GM03348 (cell line): ENCODE data around the gene KLK10.

Experiments
- DNase-seq: peaks from one replicate; pipeline ENCODE4 v3.0.0; 2012; ENCODE audit warnings: low spot score

KLK10 gene

DNA sequence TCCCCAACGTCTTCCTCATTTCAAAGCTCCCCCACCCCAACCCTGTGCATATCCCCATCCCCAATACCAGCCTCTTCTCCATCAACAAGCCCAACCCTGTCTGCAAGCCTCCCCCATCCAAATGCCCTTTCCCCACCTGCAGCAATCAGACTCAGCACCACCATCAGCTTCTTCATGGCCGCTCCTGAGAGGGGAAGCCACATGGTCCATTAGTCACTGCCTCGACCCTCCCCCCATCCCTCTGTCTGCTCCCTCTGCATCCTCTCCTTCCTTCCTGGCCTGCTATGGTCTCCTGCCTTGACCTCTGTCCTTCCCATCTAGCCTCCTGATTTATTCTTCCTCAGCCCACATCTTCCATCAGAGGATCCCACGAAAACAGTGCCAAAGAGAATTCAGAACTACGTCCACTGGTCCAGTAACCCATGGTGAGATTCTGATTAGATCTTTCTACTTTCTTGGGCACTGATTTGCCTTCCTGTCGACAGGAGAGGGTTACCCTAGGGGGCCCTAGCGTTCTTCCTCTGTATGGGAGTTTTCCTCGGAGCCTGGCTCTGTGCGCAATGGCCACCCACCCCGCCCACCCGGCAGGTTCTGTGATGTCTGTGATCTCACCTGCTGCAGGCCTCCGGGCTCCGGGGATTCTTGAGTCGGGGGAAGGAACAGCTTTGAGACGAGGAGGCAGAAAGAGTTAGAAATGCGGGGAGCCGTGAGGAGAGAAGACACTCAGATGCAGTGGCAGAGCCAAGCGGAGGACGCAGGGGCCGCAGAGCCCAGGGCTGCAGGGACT lies 51.4 kb downstream of the KLK10 start:
- no peak for DNase-seq

- DNase-seq, result no peak
These were observed 55.2 kb downstream of the KLK10 start for GRCh38 chr19:50964266-50964665.

DNA sequence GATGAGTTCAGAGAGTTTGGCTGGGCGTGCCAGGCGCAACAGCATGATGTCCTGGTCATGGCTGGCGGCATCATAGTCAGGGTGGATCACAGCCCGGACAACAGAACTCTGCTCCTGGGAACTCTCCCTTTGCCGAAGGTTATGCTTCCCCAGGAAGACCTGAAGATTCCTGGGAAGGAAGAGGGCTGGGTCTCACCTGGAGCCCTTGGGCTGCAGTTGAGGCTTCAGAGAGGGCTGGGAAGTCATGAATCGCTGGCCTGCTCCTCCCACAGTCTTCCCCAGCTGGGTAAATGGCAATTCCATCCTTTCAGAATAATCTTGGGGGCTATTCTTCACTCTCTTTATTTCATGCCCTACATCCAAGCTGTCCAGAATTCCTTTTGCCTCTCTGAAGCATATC lies 56.1 kb downstream of the KLK10 start:
- no peak for DNase-seq
